Stomach (tissue), 9 donors: Measurements from ENCODE around the gene TRIM33. TPM values are rescaled to one million over a fixed set of nuclear protein-coding genes. Genes with fewer than 3 reads are reported as not detected.

Experiments used
- DNase-seq, 2 donors: peaks; one replicate each; pipeline versions ENCODE4 v3.0.0 to v3.0.0-alpha.2; 2013 to 2019
- H3K27ac ChIP-seq, 5 donors: fragments of 200-600 bp in 4 of 5; sonication (generic) in 4 of 5; one replicate each; pipeline ENCODE4 v1.5.1; 2013 to 2019; ENCODE audit warnings: mild to moderate bottlenecking in 1 of 5, moderate library complexity in 1 of 5
- H3K27me3 ChIP-seq, 3 donors: fragments of 200-600 bp; sonication (generic); one replicate each; pipeline ENCODE4 v1.5.1; 2017 to 2019; ENCODE audit warnings: mixed run types in 1 of 3
- H3K36me3 ChIP-seq, 4 donors: fragments of 200-600 bp; sonication (generic); 1 replicate in 3 of 4; 2 replicates in 1 of 4; pipeline ENCODE4 v1.5.1; 2016 to 2019
- H3K4me1 ChIP-seq, 4 donors: fragments of 200-600 bp; sonication (generic); one replicate each; pipeline ENCODE4 v1.5.1; 2016 to 2019
- H3K4me3 ChIP-seq, 4 donors: fragments of 200-600 bp; sonication (generic) in 3 of 4; one replicate each; pipeline ENCODE4 v1.5.1; 2016 to 2019; ENCODE audit warnings: mild to moderate bottlenecking in 1 of 4
- H3K9me3 ChIP-seq, 4 donors: fragments of 200-600 bp; sonication (generic); one replicate each; pipeline ENCODE4 v1.5.1; 2016 to 2019
- EP300 ChIP-seq: sonication (generic); formaldehyde crosslinking; IDR thresholded peaks from one replicate; pipeline ENCODE4 v1.6.1; 2017; ENCODE audit warnings: antibody characterized with exemption
- POLR2A ChIP-seq, 4 donors: fragments of 450-650 bp; IDR thresholded peaks; one replicate each; pipeline ENCODE4 v1.6.1; 2016; ENCODE audit warnings: antibody characterized with exemption in 4 of 4, control low read depth in 2 of 4, mild to moderate bottlenecking in 1 of 4, moderate library complexity in 1 of 4
- POLR2AphosphoS5 ChIP-seq, 3 donors: sonication (generic); formaldehyde crosslinking; IDR thresholded peaks; one replicate each; pipeline ENCODE4 v1.6.1; 2016; ENCODE audit warnings: antibody characterized with exemption in 3 of 3
- WGBS, 5 donors: extraction: QIAGEN DNeasy Blood & Tissue Kit in 3 of 5; methylation state at CpG; one replicate each; pipeline versions ENCODE4 v1.1.5 to v1.1.7; 2013 to 2018; 5-methylcytosine and 5-hydroxymethylcytosine counted together
- intact Hi-C: fragments of 100-400 bp; cut with DNase I; formaldehyde crosslinking; loops from one replicate; pipeline ENCODE4 v1.15.1; 2023; ENCODE audit warnings: low total_unique reads
- polyA plus RNA-seq, 3 donors: library from polyadenylated mRNA; stranded (reverse); fragments of 200-250 nt; gene quantifications; one replicate each; pipeline ENCODE4 v1.2.3, GENCODE V29; 2013
- total RNA-seq, 5 donors: library from RNA; depleted of rRNA; stranded (reverse); fragments of >200 nt; gene quantifications; one replicate each; pipeline versions ENCODE4 v1.1.0 to v1.2.3, GENCODE V29; 2014 to 2016
- TF ChIP-seq, protein P1 (sequence below), 7 experiments: fragments of 450-650 bp in 4 of 7; fragments of 200-600 bp in 3 of 7; sonication (generic) in 3 of 7; IDR thresholded peaks; one replicate each; pipeline ENCODE4 v1.5.1; 2016 to 2019; ENCODE audit warnings: antibody characterized with exemption in 7 of 7, control low read depth in 2 of 7, mild to moderate bottlenecking in 1 of 7
- donor health status: healthy with polysubstance abuse.
- donor health status: Bipolar disorder and iron deficiency.
- donor health status: healthy.

The TRIM33 gene
- total and polyA plus RNA-seq, 8 donors = 7.2 to 211 (median 40.5) TPM

DNA sequence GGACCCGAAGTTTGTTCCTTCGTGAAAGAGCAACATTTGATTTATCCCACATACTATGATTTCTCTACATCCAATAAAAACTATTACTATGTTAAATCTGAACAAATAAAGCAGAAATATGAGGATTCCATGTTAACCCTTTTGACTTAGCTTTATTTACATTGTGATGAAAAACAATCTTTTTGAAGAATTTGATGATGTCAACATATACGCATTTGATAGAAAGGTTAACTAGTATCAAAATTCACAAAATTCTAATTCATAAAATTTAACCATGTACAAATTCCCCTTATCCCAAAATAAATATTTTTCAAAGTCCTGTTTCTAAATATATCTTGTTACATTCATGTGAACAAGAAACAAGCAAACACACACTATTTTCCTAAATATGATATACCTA, 74.2 kb downstream of the TRIM33 start:
- Histone ChIP-seq H3K4me1 (peaks cover 0 to 22% (median 5%) of the 10 kb centered on the region in 4 donors), H3K36me3 (peaks cover 4 to 38% (median 26%) of the 10 kb centered on the region in 4 donors), H3K4me3 (no peak overlapping the region), H3K9me3 (no peaks in the 10 kb centered on the region), H3K27ac (no peak overlapping the region), H3K27me3 (no peaks in the 10 kb centered on the region)
- 95 to 98% (median 97%) methylated on average over 3 of the region's 3 CpGs for WGBS, 5 donors
- TF ChIP-seq, protein P1, sequence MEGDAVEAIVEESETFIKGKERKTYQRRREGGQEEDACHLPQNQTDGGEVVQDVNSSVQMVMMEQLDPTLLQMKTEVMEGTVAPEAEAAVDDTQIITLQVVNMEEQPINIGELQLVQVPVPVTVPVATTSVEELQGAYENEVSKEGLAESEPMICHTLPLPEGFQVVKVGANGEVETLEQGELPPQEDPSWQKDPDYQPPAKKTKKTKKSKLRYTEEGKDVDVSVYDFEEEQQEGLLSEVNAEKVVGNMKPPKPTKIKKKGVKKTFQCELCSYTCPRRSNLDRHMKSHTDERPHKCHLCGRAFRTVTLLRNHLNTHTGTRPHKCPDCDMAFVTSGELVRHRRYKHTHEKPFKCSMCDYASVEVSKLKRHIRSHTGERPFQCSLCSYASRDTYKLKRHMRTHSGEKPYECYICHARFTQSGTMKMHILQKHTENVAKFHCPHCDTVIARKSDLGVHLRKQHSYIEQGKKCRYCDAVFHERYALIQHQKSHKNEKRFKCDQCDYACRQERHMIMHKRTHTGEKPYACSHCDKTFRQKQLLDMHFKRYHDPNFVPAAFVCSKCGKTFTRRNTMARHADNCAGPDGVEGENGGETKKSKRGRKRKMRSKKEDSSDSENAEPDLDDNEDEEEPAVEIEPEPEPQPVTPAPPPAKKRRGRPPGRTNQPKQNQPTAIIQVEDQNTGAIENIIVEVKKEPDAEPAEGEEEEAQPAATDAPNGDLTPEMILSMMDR (IDR thresholded peaks at IDR 0.05) = no peak
- no peak for TF ChIP-seq POLR2A (IDR thresholded peaks at IDR 0.05)
- TF ChIP-seq POLR2AphosphoS5 (IDR thresholded peaks at IDR 0.05) = no peak
- TF ChIP-seq EP300 = no peak
- intact Hi-C loops = no loop called here
- no peak for DNase-seq

DNA sequence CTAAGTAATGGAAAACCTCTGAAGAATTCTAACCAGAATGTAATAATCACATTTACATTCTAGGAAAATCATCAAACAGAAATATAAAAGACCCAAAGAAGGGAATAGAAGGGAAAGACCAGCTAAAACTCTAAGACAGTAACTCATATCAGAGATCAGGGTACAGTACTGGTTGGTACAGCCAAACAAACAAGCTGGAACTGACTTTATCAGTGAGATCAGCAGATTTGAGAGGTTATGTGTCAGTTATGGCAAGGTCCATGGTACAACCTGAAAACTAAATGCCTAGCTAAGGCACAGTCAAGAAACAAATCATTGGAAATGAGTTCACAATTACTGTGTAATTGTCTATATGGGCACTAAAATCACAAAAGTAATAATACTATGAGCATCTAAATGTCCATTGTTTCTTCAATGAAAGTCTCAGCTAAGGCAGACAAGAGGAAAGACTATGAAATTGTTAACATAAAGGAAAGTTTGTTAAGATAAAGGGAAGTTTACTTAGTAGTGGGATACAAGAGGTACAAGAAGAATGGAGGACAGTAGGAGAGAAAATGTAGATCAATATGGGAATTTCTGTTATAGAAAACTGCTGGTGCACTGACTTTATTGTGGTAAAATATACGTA, 75.8 kb downstream of the TRIM33 start:
- Histone ChIP-seq H3K4me1 (peaks cover 0 to 22% (median 5%) of the 10 kb centered on the region in 4 donors), H3K9me3 (no peaks in the 10 kb centered on the region), H3K4me3 (no peak overlapping the region), H3K36me3 (peaks cover 0 to 27% (median 23%) of the 10 kb centered on the region in 4 donors), H3K27ac (no peak overlapping the region), H3K27me3 (no peaks in the 10 kb centered on the region)
- intact Hi-C loops = no loop called here
- DNase-seq = no peak
- 87 to 98% (median 95%) methylated on average over 1 of the region's 1 CpG for WGBS, 5 donors
- TF ChIP-seq EP300 (no peak), POLR2AphosphoS5 (IDR thresholded peaks at IDR 0.05) (no peak), POLR2A (IDR thresholded peaks at IDR 0.05) (no peak)
- TF ChIP-seq, protein P1 (IDR thresholded peaks at IDR 0.05) = no peak

DNA sequence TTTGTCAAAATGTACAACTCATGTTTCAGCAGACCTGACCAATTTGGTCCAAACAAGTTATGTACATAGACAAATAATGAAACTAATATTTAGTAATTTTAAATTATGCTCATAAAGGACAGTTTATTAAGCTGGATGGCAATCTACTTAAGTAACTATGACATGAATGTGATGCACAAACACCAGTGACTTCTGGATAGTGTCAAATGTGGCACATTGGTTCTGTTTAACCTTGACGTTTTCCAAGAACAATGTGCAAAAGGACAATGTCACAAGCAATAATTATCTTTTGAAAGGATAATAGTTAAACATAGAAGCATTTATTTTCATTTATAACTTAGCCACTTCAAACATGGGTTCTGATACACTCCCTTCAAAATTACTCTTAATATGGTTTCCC, 80.0 kb downstream of the TRIM33 start:
- intact Hi-C loops = no loop called here
- no peak for TF ChIP-seq POLR2AphosphoS5 (IDR thresholded peaks at IDR 0.05)
- TF ChIP-seq EP300 = no peak
- no peak overlapping the region for H3K4me3 ChIP-seq
- H3K4me1 ChIP-seq = peaks cover 0 to 22% (median 5%) of the 10 kb centered on the region in 4 donors
- H3K9me3 ChIP-seq = no peaks in the 10 kb centered on the region
- no peak for DNase-seq
- peaks cover 0 to 42% (median 33%) of the 10 kb centered on the region in 4 donors for H3K36me3 ChIP-seq
- no peak overlapping the region for H3K27ac ChIP-seq
- 28 to 65% (median 57%) methylated on average over 1 of the region's 1 CpG for WGBS, 5 donors
- H3K27me3 ChIP-seq = no peaks in the 10 kb centered on the region

DNA sequence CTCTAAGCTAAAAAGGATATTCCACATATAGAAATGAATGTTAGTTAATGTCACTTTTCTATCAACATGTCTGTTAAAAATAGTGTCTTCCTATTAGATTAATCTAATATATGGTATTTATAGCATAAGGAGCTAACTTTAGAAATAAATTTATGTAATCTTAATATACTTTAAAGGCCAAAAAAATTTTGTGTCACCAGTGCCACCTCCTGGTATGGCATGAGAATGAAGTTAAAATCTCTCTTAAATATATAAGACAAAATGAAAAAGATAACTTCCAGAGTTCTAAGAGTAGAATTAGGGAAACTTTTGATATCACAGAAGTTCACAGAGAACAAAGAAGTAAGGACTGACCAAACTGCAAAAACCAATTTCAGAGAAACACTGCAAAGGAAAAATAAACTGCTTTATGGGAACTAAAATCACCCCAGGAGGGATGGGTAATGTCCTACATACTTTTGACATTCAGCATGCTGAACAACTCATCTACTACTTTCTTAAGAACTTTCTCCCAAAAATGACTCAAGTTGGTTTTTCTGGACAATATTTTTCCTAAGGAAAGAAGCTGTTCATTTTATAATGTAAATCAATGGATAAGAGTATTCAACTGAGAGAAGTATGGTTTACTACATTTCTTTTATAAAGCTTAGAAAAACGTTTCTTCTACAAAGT, 82.8 kb downstream of the TRIM33 start:
- Histone ChIP-seq H3K9me3 (no peaks in the 10 kb centered on the region), H3K36me3 (peaks cover 11 to 68% (median 60%) of the 10 kb centered on the region in 4 donors), H3K4me1 (no peaks in the 10 kb centered on the region), H3K27ac (no peak overlapping the region), H3K27me3 (no peaks in the 10 kb centered on the region), H3K4me3 (no peak overlapping the region)
- intact Hi-C loops = no loop called here
- 48 to 77% (median 64%) methylated on average over 1 of the region's 1 CpG for WGBS, 5 donors
- peak in 1 of 2 donors; percentile 30 for DNase-seq
- TF ChIP-seq, protein P1 (IDR thresholded peaks at IDR 0.05) = peak in 2 of 7 experiments; percentile 9 to 14
- no peak for TF ChIP-seq EP300

DNA sequence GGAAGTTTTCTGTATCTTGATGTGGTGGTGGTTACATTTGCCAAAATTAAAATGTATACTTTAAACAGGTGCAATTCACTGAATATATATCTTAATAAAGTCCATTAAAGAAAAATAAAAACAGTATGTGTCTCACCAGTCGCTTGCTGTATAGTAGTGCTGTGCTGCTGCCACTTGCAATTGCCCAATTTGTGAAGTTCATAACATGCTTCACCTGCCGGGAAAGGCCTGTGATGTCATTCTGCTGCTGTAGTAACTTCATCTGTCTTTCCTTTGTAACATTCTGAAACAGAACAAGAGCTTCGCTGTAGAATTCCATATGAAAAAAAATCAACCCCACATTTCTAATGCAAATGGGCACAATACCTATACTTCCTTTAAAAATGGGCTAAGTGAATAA, 83.4 kb downstream of the TRIM33 start:
- no peak for DNase-seq
- no peaks in the 10 kb centered on the region for H3K4me1 ChIP-seq
- intact Hi-C loops = no loop called here
- no peak overlapping the region for H3K4me3 ChIP-seq
- no peaks in the 10 kb centered on the region for H3K27me3 ChIP-seq
- H3K36me3 ChIP-seq = peaks cover 11 to 67% (median 60%) of the 10 kb centered on the region in 4 donors
- no peak overlapping the region for H3K27ac ChIP-seq
- no peaks in the 10 kb centered on the region for H3K9me3 ChIP-seq
- TF ChIP-seq, protein P1 (IDR thresholded peaks at IDR 0.05) = no peak
- TF ChIP-seq POLR2A (IDR thresholded peaks at IDR 0.05) = no peak
- TF ChIP-seq EP300 = no peak
- TF ChIP-seq POLR2AphosphoS5 (IDR thresholded peaks at IDR 0.05) = no peak
- 81 to 92% (median 87%) methylated on average over 3 of the region's 3 CpGs for WGBS, 5 donors
